HepG2 (cell line): Measurements from ENCODE around the gene SHC1. TPM values are rescaled to one million over a fixed set of nuclear protein-coding genes. Genes with fewer than 3 reads are reported as not detected.

Experiments used
- ATF3 ChIP-seq: sonication (generic); formaldehyde crosslinking; IDR thresholded peaks from 2 replicates; pipeline ENCODE4 v1.4.0; 2020; ENCODE audit warnings: missing genetic modification reagents
- BRCA1 ChIP-seq: sonication (generic); formaldehyde crosslinking; IDR thresholded peaks from 2 replicates; pipeline ENCODE4 v1.4.0; 2020; ENCODE audit warnings: missing genetic modification reagents
- CHD4 ChIP-seq: fragments of 200-600 bp; sonication (generic); IDR thresholded peaks from 2 replicates; pipeline ENCODE4 v1.7.0; 2017; ENCODE audit warnings: mild to moderate bottlenecking, low read length, borderline replicate concordance
- FOXJ3 ChIP-seq: sonication (generic); formaldehyde crosslinking; IDR thresholded peaks from 2 replicates; pipeline ENCODE4 v1.4.0; 2020; ENCODE audit warnings: missing genetic modification reagents, mild to moderate bottlenecking, borderline replicate concordance
- GMEB2 ChIP-seq: IDR thresholded peaks from 2 replicates; pipeline ENCODE4 v1.6.1; 2016; ENCODE audit warnings: missing biosample characterization, missing genetic modification reagents, low read depth
- KLF16 ChIP-seq, 2 experiments: sonication (generic) in 1 of 2; formaldehyde crosslinking in 1 of 2; IDR thresholded peaks; 2 replicates each; pipeline versions ENCODE4 v1.6.1 to v1.8.0; 2016 to 2023; ENCODE audit warnings: missing genetic modification reagents in 2 of 2, missing compliant biosample characterization in 1 of 2
- PPARG ChIP-seq: conservative IDR thresholded peaks from 2 replicates; pipeline ENCODE4 v1.6.1; 2016; ENCODE audit warnings: missing biosample characterization, missing genetic modification reagents
- RBM22 ChIP-seq: fragments of 200-400 bp; formaldehyde crosslinking; optimal IDR thresholded peaks from 2 replicates; pipeline ENCODE3; 2017; ENCODE audit warnings: mild to moderate bottlenecking, low read length, moderate library complexity
- REST ChIP-seq, 2 experiments: IDR thresholded peaks; 2 replicates each; pipeline ENCODE4 v1.6.1; 2011 to 2012; ENCODE audit warnings: low read length in 2 of 2, borderline replicate concordance in 1 of 2, low read depth in 1 of 2, mild to moderate bottlenecking in 1 of 2, moderate library complexity in 1 of 2
- ZMAT5 ChIP-seq: sonication (generic); formaldehyde crosslinking; IDR thresholded peaks from 2 replicates; pipeline ENCODE4 v1.5.0; 2020; ENCODE audit warnings: mild to moderate bottlenecking, low read depth, missing genetic modification reagents, borderline replicate concordance
- ZNF235 ChIP-seq: sonication (generic); formaldehyde crosslinking; IDR thresholded peaks from 2 replicates; pipeline ENCODE4 v1.8.1; 2023; ENCODE audit warnings: mild to moderate bottlenecking, missing genetic modification reagents, borderline replicate concordance
- ZNF407 ChIP-seq: sonication (generic); formaldehyde crosslinking; IDR thresholded peaks from one replicate; pipeline ENCODE4 v1.5.1; 2020; ENCODE audit warnings: mild to moderate bottlenecking, missing genetic modification reagents; ENCODE audit errors: not compliant biosample characterization
- polyA plus RNA-seq, 8 experiments: library from polyadenylated mRNA; depleted of rRNA in 3 of 8; stranded (reverse) in 7 of 8; unstranded in 1 of 8; fragments of >200 nt; fragmentation: Illumina TruSeq in 4 of 8; extraction: Trizol in 4 of 8; gene quantifications; 2 replicates each; pipeline versions ENCODE4 v1.2.1 to v1.2.3, GENCODE V29; 2011 to 2016; ENCODE audit warnings: low read depth in 4 of 8, missing spikeins in 1 of 8, mixed read lengths in 1 of 8; ENCODE audit not compliant: insufficient read depth in 1 of 8
- total RNA-seq, 5 experiments: library from RNA; depleted of rRNA; stranded (reverse); fragments of >200 nt; fragmentation: Illumina TruSeq; extraction: Trizol; gene quantifications; 2 replicates each; pipeline ENCODE4 v1.2.3, GENCODE V29; 2016; ENCODE audit warnings: low read depth in 1 of 5

The SHC1 gene
- total and polyA plus RNA-seq, 2 of the 13 experiments (the other 11 are each of a cell fraction or from before 2014, with no cell fraction given), result 52.0 to 137 TPM

GRCh38 chr1:155017041-155017945 is 46.7 kb upstream of the SHC1 start (continued):
- TF ChIP-seq PPARG (CRISPR knock-in tag), result peak; percentile 66
- no peak for TF ChIP-seq ZMAT5 (CRISPR knock-in tag)
- TF ChIP-seq KLF16 (CRISPR knock-in tag; IDR thresholded peaks at IDR 0.05), result peak in 1 of 2 experiments; percentile 96; a peak in 2 of 4 replicates
- peak; percentile 44 for TF ChIP-seq ZNF407 (CRISPR knock-in tag)
- TF ChIP-seq REST (IDR thresholded peaks at IDR 0.05; ENCODE audit: borderline replicate concordance in 1 of 2, low read depth in 1 of 2, low read length in 2 of 2), result no peak
- 0 out of 2 replicates have a peak, but pooled peaks have one; percentile 16 for TF ChIP-seq FOXJ3 (CRISPR knock-in tag)
- no peak for TF ChIP-seq GMEB2 (CRISPR knock-in tag)
- TF ChIP-seq CHD4, result no peak
- peak; percentile 42; the same call in 1 of the 2 replicates for TF ChIP-seq ATF3 (CRISPR knock-in tag)
- TF ChIP-seq RBM22, result peak; percentile 66
- 0 out of 2 replicates have a peak, but pooled peaks have one; percentile 48 for TF ChIP-seq BRCA1 (CRISPR knock-in tag)
- peak; percentile 86; the same call in 1 of the 2 replicates for TF ChIP-seq ZNF235 (CRISPR knock-in tag)
